ENCODE results near the gene PDE11A. TPM values are rescaled to one million over a fixed set of nuclear protein-coding genes. Genes with fewer than 3 reads are reported as not detected.
A peak's percentile ranks its signal among the peaks of the same experiment; 100 is the strongest.

Gene PDE11A
- total and polyA plus RNA-seq, 2 experiments from 2014 or later: 0.08 to 0.73 TPM

DNA sequence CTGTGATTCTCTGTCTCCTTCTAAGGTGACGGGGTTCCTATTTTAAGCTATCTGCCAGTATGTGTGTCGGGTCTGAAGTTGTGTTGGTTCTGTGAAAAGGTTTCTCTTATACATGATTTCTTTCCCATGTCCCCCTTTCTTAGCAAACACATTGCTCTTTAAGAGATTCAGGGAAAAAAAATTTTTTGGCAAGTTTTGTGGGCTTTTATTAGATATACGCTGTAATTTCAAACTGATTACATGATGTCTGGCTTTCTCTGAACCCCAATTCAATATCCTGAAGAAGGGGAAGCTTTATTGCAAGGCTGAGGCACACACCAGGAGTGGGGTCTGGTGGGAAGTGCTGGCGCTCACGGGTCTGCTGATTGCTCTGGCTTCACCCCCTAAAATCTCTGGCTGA is 469.4 kb downstream of the PDE11A start:
- Histone ChIP-seq H3K9me2 (ENCODE audit: insufficient read depth) (no peaks in the 10 kb centered on the region), H3K27ac (ENCODE audit: low read depth) (no peak overlapping the region), H3K4me3 (no peak overlapping the region), H2AFZ (peak overlapping the region; percentile 60; the same call in 1 of the 2 replicates), H3K4me2 (no peak overlapping the region), H3F3A (replicated peaks; ENCODE audit: low read depth) (no peaks in the 10 kb centered on the region), H3K4me1 (ENCODE audit: insufficient read depth) (peaks cover 3% of the 10 kb centered on the region), H3K27me3 (ENCODE audit: insufficient read depth) (no peaks in the 10 kb centered on the region), H3K36me3 (ENCODE audit: insufficient read depth) (no peaks in the 10 kb centered on the region), H4K20me1 (replicated peaks; ENCODE audit: insufficient read depth) (no peaks in the 10 kb centered on the region), H3K79me2 (replicated peaks; ENCODE audit: insufficient read depth) (no peaks in the 10 kb centered on the region)
- H3K36me3 Mint-ChIP-seq (ENCODE audit: low read depth): no peaks in the 10 kb centered on the region
- no peak overlapping the region for H3K4me3 Mint-ChIP-seq
- H3K4me1 Mint-ChIP-seq: peaks cover 10% of the 10 kb centered on the region
- no peak for TF ChIP-seq EZH2 (IDR thresholded peaks at IDR 0.05; ENCODE audit: low read depth, unreplicated experiment)
- TF ChIP-seq EZH2phosphoT487 (IDR thresholded peaks at IDR 0.05; ENCODE audit: unreplicated experiment): no peak
- H3K9me3 Mint-ChIP-seq: no peaks in the 10 kb centered on the region
- DNase-seq (ENCODE audit: low spot score) (no peak), ATAC-seq (no peak)
- no peak overlapping the region for H3K27ac Mint-ChIP-seq
- H3K27me3 Mint-ChIP-seq (ENCODE audit: insufficient read depth, low read depth, poor library complexity): peaks cover 2% of the 10 kb centered on the region

- H3F3A ChIP-seq (replicated peaks; ENCODE audit: low read depth): no peaks in the 10 kb centered on the region
- Mint-ChIP-seq H3K4me1 (peaks cover 15% of the 10 kb centered on the region), H3K9me3 (no peaks in the 10 kb centered on the region), H3K27ac (no peak overlapping the region), H3K27me3 (ENCODE audit: insufficient read depth, low read depth, poor library complexity) (peaks cover 2% of the 10 kb centered on the region), H3K36me3 (ENCODE audit: low read depth) (no peaks in the 10 kb centered on the region), H3K4me3 (no peak overlapping the region)
- H3K27ac ChIP-seq (ENCODE audit: low read depth): no peak overlapping the region
- ATAC-seq (no peak), DNase-seq (ENCODE audit: low spot score) (no peak)
- peak overlapping the region; percentile 60; the same call in 1 of the 2 replicates for H2AFZ ChIP-seq
- H3K79me2 ChIP-seq (replicated peaks; ENCODE audit: insufficient read depth): no peaks in the 10 kb centered on the region
- H3K4me2 ChIP-seq: no peak overlapping the region
- peaks cover 7% of the 10 kb centered on the region for H3K4me1 ChIP-seq (ENCODE audit: insufficient read depth)
- no peaks in the 10 kb centered on the region for H3K27me3 ChIP-seq (ENCODE audit: insufficient read depth)
- no peaks in the 10 kb centered on the region for H3K36me3 ChIP-seq (ENCODE audit: insufficient read depth)
- H3K4me3 ChIP-seq: no peak overlapping the region
- H3K9me2 ChIP-seq (ENCODE audit: insufficient read depth): no peaks in the 10 kb centered on the region
- H4K20me1 ChIP-seq (replicated peaks; ENCODE audit: insufficient read depth): no peaks in the 10 kb centered on the region
- TF ChIP-seq ETS1 (IDR thresholded peaks at IDR 0.05) (no peak), CREB1 (CRISPR knock-in tag; IDR thresholded peaks at IDR 0.05; ENCODE audit: low read depth) (no peak), ZNF331 (CRISPR knock-in tag; IDR thresholded peaks at IDR 0.05; ENCODE audit: low read depth) (no peak), JUNB (IDR thresholded peaks at IDR 0.05; ENCODE audit: unreplicated experiment) (no peak), STAT1 (IDR thresholded peaks at IDR 0.05; ENCODE audit: unreplicated experiment) (no peak), EZH2 (IDR thresholded peaks at IDR 0.05; ENCODE audit: low read depth, unreplicated experiment) (no peak), ZNF114 (CRISPR knock-in tag; IDR thresholded peaks at IDR 0.05) (no peak), NANOG (IDR thresholded peaks at IDR 0.05; ENCODE audit: borderline replicate concordance) (no peak), POLR2AphosphoS5 (IDR thresholded peaks at IDR 0.05; ENCODE audit: low read depth) (no peak)
- TF ChIP-seq, protein P1, sequence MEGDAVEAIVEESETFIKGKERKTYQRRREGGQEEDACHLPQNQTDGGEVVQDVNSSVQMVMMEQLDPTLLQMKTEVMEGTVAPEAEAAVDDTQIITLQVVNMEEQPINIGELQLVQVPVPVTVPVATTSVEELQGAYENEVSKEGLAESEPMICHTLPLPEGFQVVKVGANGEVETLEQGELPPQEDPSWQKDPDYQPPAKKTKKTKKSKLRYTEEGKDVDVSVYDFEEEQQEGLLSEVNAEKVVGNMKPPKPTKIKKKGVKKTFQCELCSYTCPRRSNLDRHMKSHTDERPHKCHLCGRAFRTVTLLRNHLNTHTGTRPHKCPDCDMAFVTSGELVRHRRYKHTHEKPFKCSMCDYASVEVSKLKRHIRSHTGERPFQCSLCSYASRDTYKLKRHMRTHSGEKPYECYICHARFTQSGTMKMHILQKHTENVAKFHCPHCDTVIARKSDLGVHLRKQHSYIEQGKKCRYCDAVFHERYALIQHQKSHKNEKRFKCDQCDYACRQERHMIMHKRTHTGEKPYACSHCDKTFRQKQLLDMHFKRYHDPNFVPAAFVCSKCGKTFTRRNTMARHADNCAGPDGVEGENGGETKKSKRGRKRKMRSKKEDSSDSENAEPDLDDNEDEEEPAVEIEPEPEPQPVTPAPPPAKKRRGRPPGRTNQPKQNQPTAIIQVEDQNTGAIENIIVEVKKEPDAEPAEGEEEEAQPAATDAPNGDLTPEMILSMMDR (conservative IDR thresholded peaks at IDR 0.05; ENCODE audit: low read depth in 2 of 2): no peak
- TF ChIP-seq, protein P2, sequence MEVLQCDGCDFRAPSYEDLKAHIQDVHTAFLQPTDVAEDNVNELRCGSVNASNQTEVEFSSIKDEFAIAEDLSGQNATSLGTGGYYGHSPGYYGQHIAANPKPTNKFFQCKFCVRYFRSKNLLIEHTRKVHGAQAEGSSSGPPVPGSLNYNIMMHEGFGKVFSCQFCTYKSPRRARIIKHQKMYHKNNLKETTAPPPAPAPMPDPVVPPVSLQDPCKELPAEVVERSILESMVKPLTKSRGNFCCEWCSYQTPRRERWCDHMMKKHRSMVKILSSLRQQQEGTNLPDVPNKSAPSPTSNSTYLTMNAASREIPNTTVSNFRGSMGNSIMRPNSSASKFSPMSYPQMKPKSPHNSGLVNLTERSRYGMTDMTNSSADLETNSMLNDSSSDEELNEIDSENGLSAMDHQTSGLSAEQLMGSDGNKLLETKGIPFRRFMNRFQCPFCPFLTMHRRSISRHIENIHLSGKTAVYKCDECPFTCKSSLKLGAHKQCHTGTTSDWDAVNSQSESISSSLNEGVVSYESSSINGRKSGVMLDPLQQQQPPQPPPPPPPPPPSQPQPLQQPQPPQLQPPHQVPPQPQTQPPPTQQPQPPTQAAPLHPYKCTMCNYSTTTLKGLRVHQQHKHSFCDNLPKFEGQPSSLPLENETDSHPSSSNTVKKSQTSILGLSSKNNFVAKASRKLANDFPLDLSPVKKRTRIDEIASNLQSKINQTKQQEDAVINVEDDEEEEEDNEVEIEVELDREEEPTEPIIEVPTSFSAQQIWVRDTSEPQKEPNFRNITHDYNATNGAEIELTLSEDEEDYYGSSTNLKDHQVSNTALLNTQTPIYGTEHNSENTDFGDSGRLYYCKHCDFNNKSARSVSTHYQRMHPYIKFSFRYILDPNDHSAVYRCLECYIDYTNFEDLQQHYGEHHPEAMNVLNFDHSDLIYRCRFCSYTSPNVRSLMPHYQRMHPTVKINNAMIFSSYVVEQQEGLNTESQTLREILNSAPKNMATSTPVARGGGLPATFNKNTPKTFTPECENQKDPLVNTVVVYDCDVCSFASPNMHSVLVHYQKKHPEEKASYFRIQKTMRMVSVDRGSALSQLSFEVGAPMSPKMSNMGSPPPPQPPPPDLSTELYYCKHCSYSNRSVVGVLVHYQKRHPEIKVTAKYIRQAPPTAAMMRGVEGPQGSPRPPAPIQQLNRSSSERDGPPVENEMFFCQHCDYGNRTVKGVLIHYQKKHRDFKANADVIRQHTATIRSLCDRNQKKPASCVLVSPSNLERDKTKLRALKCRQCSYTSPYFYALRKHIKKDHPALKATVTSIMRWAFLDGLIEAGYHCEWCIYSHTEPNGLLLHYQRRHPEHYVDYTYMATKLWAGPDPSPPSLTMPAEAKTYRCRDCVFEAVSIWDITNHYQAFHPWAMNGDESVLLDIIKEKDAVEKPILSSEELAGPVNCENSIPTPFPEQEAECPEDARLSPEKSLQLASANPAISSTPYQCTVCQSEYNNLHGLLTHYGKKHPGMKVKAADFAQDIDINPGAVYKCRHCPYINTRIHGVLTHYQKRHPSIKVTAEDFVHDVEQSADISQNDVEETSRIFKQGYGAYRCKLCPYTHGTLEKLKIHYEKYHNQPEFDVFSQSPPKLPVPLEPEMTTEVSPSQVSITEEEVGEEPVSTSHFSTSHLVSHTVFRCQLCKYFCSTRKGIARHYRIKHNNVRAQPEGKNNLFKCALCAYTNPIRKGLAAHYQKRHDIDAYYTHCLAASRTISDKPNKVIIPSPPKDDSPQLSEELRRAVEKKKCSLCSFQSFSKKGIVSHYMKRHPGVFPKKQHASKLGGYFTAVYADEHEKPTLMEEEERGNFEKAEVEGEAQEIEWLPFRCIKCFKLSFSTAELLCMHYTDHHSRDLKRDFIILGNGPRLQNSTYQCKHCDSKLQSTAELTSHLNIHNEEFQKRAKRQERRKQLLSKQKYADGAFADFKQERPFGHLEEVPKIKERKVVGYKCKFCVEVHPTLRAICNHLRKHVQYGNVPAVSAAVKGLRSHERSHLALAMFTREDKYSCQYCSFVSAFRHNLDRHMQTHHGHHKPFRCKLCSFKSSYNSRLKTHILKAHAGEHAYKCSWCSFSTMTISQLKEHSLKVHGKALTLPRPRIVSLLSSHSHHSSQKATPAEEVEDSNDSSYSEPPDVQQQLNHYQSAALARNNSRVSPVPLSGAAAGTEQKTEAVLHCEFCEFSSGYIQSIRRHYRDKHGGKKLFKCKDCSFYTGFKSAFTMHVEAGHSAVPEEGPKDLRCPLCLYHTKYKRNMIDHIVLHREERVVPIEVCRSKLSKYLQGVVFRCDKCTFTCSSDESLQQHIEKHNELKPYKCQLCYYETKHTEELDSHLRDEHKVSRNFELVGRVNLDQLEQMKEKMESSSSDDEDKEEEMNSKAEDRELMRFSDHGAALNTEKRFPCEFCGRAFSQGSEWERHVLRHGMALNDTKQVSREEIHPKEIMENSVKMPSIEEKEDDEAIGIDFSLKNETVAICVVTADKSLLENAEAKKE (CRISPR knock-in tag; IDR thresholded peaks at IDR 0.05): no peak
Observed at GRCh38 chr2:177602611-177603164, 469.9 kb downstream of the PDE11A start.
